ENCODE measurements around the gene DHX34.

The DHX34 gene

GRCh38 chr19:47417107-47417745 is 68.1 kb downstream of the DHX34 start:
- H3F3A ChIP-seq (ENCODE audit: insufficient read depth), result 0 out of 2 replicates have a peak, but pooled peaks cover 4% of the 10 kb centered on the region
- H3K9me3 ChIP-seq (ENCODE audit: insufficient read depth, low read length), result no peaks in the 10 kb centered on the region
- no peak overlapping the region for H3K4me3 ChIP-seq (ENCODE audit: insufficient read depth, low read length, poor library complexity, severe bottlenecking)
- H3K27ac ChIP-seq (ENCODE audit: low read depth, low read length), result no peak overlapping the region
- no peaks in the 10 kb centered on the region for H3K27me3 ChIP-seq (ENCODE audit: low read length)
- no peaks in the 10 kb centered on the region for H3K36me3 ChIP-seq (ENCODE audit: low read length)
- H3K4me2 ChIP-seq (ENCODE audit: low read depth, low read length, poor library complexity, severe bottlenecking), result no peak overlapping the region
- H3K9me2 ChIP-seq (replicated peaks; ENCODE audit: insufficient read depth, low read length), result no peaks in the 10 kb centered on the region
- no peaks in the 10 kb centered on the region for H3K79me2 ChIP-seq (ENCODE audit: insufficient read depth, low read length)
- no peaks in the 10 kb centered on the region for H4K20me1 ChIP-seq (ENCODE audit: low read depth, low read length)
- no peak overlapping the region for H2AFZ ChIP-seq (ENCODE audit: low read depth, low read length, severe bottlenecking)
- H3K9ac ChIP-seq (ENCODE audit: low read length), result no peak overlapping the region
- no peak for TF ChIP-seq CTCF (IDR thresholded peaks at IDR 0.05; ENCODE audit: insufficient read depth, low read length, poor library complexity, severe bottlenecking)
- TF ChIP-seq EZH2phosphoT487 (conservative IDR thresholded peaks at IDR 0.05; ENCODE audit: low read length), result no peak

GRCh38 chr19:47417746-47418691 is 68.9 kb downstream of the DHX34 start:
- no peak overlapping the region for H3K4me3 ChIP-seq (ENCODE audit: insufficient read depth, low read length, poor library complexity, severe bottlenecking)
- no peak overlapping the region for H2AFZ ChIP-seq (ENCODE audit: low read depth, low read length, severe bottlenecking)
- H4K20me1 ChIP-seq (ENCODE audit: low read depth, low read length), result no peaks in the 10 kb centered on the region
- H3K9me3 ChIP-seq (ENCODE audit: insufficient read depth, low read length), result no peaks in the 10 kb centered on the region
- H3K27ac ChIP-seq (ENCODE audit: low read depth, low read length), result no peak overlapping the region
- no peaks in the 10 kb centered on the region for H3K27me3 ChIP-seq (ENCODE audit: low read length)
- no peaks in the 10 kb centered on the region for H3K36me3 ChIP-seq (ENCODE audit: low read length)
- no peaks in the 10 kb centered on the region for H3K9me2 ChIP-seq (replicated peaks; ENCODE audit: insufficient read depth, low read length)
- H3K4me2 ChIP-seq (ENCODE audit: low read depth, low read length, poor library complexity, severe bottlenecking), result no peak overlapping the region
- H3F3A ChIP-seq (ENCODE audit: insufficient read depth), result 0 out of 2 replicates have a peak, but pooled peaks cover 4% of the 10 kb centered on the region
- H3K79me2 ChIP-seq (ENCODE audit: insufficient read depth, low read length), result no peaks in the 10 kb centered on the region
- H3K9ac ChIP-seq (ENCODE audit: low read length), result no peak overlapping the region
- TF ChIP-seq EZH2phosphoT487 (conservative IDR thresholded peaks at IDR 0.05; ENCODE audit: low read length) (no peak), CTCF (IDR thresholded peaks at IDR 0.05; ENCODE audit: insufficient read depth, low read length, poor library complexity, severe bottlenecking) (no peak)

GRCh38 chr19:47418692-47419029 is 69.5 kb downstream of the DHX34 start:
- TF ChIP-seq CTCF (IDR thresholded peaks at IDR 0.05; ENCODE audit: insufficient read depth, low read length, poor library complexity, severe bottlenecking) (no peak), EZH2phosphoT487 (conservative IDR thresholded peaks at IDR 0.05; ENCODE audit: low read length) (no peak)
- Histone ChIP-seq H3K4me2 (ENCODE audit: low read depth, low read length, poor library complexity, severe bottlenecking) (no peak overlapping the region), H3K4me3 (ENCODE audit: insufficient read depth, low read length, poor library complexity, severe bottlenecking) (no peak overlapping the region)

More at GRCh38 chr19:47418692-47419029, 69.5 kb downstream of the DHX34 start:
- Histone ChIP-seq H3F3A (ENCODE audit: insufficient read depth) (0 out of 2 replicates have a peak, but pooled peaks cover 4% of the 10 kb centered on the region), H2AFZ (ENCODE audit: low read depth, low read length, severe bottlenecking) (no peak overlapping the region), H3K36me3 (ENCODE audit: low read length) (no peaks in the 10 kb centered on the region), H3K9me3 (ENCODE audit: insufficient read depth, low read length) (no peaks in the 10 kb centered on the region), H3K9ac (ENCODE audit: low read length) (no peak overlapping the region), H3K27ac (ENCODE audit: low read depth, low read length) (no peak overlapping the region), H3K79me2 (ENCODE audit: insufficient read depth, low read length) (no peaks in the 10 kb centered on the region), H3K27me3 (ENCODE audit: low read length) (0 out of 2 replicates have a peak, but pooled peaks cover 3% of the 10 kb centered on the region), H3K9me2 (replicated peaks; ENCODE audit: insufficient read depth, low read length) (no peaks in the 10 kb centered on the region), H4K20me1 (ENCODE audit: low read depth, low read length) (no peaks in the 10 kb centered on the region)

Measured in SU-DHL-6 (cell line).